ENCODE results near the gene ARHGDIA. TPM values are rescaled to one million over a fixed set of nuclear protein-coding genes. Genes with fewer than 3 reads are reported as not detected.

Gene ARHGDIA
- total RNA-seq, 2 experiments from 2014 or later: 355 to 389 TPM

Other genes starting within 250 kb of the ARHGDIA start
- gene NPLOC4, start 234.2 kb downstream of the ARHGDIA start, total RNA-seq: 10 to 100 TPM; 67.0 to 68.6 TPM
- gene TSPAN10, start 234.1 kb downstream of the ARHGDIA start, total RNA-seq: under 1 TPM in 1 of 2 experiments, not detected in 1; 0.12 TPM
- under 1 TPM; 0.83 to 0.89 TPM for gene PDE6G, start 214.8 kb downstream of the ARHGDIA start, total RNA-seq
- gene OXLD1, start 204.7 kb downstream of the ARHGDIA start, total RNA-seq: 10 to 100 TPM; 41.9 to 44.1 TPM
- gene CCDC137, start 204.6 kb downstream of the ARHGDIA start, total RNA-seq: 10 to 100 TPM; 30.8 to 32.3 TPM
- 10 to 100 TPM; 13.8 to 14.1 TPM for gene ARL16, start 187.5 kb downstream of the ARHGDIA start, total RNA-seq
- gene HGS, start 187.3 kb downstream of the ARHGDIA start, total RNA-seq: 100 to 1,000 TPM in 1 of 2 experiments, 10 to 100 TPM in 1; 87.1 to 109 TPM
- gene MRPL12, start 168.0 kb downstream of the ARHGDIA start, total RNA-seq: 100 to 1,000 TPM in 1 of 2 experiments, 10 to 100 TPM in 1; 97.7 to 102 TPM
- gene SLC25A10, start 159.1 kb downstream of the ARHGDIA start, total RNA-seq: 10 to 100 TPM; 16.9 to 18.0 TPM
- gene GCGR, start 67.2 kb downstream of the ARHGDIA start, total RNA-seq: not detected
- gene MCRIP1, start 38.0 kb downstream of the ARHGDIA start, total RNA-seq: 10 to 100 TPM; 53.7 to 55.6 TPM
- gene PPP1R27, start 36.3 kb downstream of the ARHGDIA start, total RNA-seq: not detected
- gene P4HB, start 10.8 kb downstream of the ARHGDIA start, total RNA-seq: 100 to 1,000 TPM; 273 to 276 TPM
- 100 to 1,000 TPM; 213 to 217 TPM for gene ALYREF, start 20.2 kb upstream of the ARHGDIA start, total RNA-seq
- gene ANAPC11, start 20.4 kb upstream of the ARHGDIA start, total RNA-seq: 100 to 1,000 TPM; 171 to 182 TPM
- under 1 TPM; 0.12 to 0.19 TPM for gene NPB, start 30.9 kb upstream of the ARHGDIA start, total RNA-seq
- gene PCYT2, start 40.1 kb upstream of the ARHGDIA start, total RNA-seq: 10 to 100 TPM; 15.9 to 16.6 TPM
- 10 to 100 TPM; 18.8 to 22.1 TPM for gene SIRT7, start 46.8 kb upstream of the ARHGDIA start, total RNA-seq
- 10 to 100 TPM; 13.5 to 14.8 TPM for gene MAFG, start 56.4 kb upstream of the ARHGDIA start, total RNA-seq
- gene PYCR1, start 66.0 kb upstream of the ARHGDIA start, total RNA-seq: 100 to 1,000 TPM; 121 to 130 TPM
- gene MYADML2, start 75.9 kb upstream of the ARHGDIA start, total RNA-seq: not detected
- under 1 TPM; 0.35 to 0.38 TPM for gene NOTUM, start 89.8 kb upstream of the ARHGDIA start, total RNA-seq
- 10 to 100 TPM; 33.6 to 34.8 TPM for gene ASPSCR1, start 106.3 kb upstream of the ARHGDIA start, total RNA-seq
- gene CENPX, start 151.5 kb upstream of the ARHGDIA start, total RNA-seq: 10 to 100 TPM; 55.8 to 57.8 TPM
- gene LRRC45, start 152.0 kb upstream of the ARHGDIA start, total RNA-seq: 10 to 100 TPM; 12.0 to 12.5 TPM
- 1 to 10 TPM; 4.5 to 4.8 TPM for gene RAC3, start 160.3 kb upstream of the ARHGDIA start, total RNA-seq
- 100 to 1,000 TPM; 139 to 146 TPM for gene DCXR, start 166.4 kb upstream of the ARHGDIA start, total RNA-seq
- gene RFNG, start 180.5 kb upstream of the ARHGDIA start, total RNA-seq: 10 to 100 TPM; 17.6 to 18.0 TPM
- 10 to 100 TPM; 91.0 to 91.3 TPM for gene GPS1, start 180.6 kb upstream of the ARHGDIA start, total RNA-seq
- gene DUS1L, start 194.5 kb upstream of the ARHGDIA start, total RNA-seq: 100 to 1,000 TPM; 132 to 133 TPM
- gene FASN, start 226.9 kb upstream of the ARHGDIA start, total RNA-seq: 100 to 1,000 TPM; 183 to 195 TPM

Measured in activated naive CD4-positive, alpha-beta T cell treated with anti-CD3 and anti-CD28 coated beads for 36 hours (primary cell).